HepG2 (cell line): ENCODE results near the gene APOL4. TPM values are rescaled to one million over a fixed set of nuclear protein-coding genes. Genes with fewer than 3 reads are reported as not detected.

Experiments used
- ATAC-seq: fragments of 200-7000 bp; cut with Tn5 transposase; 3 replicates; pipeline ENCODE4 v1.9.1; 2020; ENCODE audit warnings: mild to moderate bottlenecking, moderate library complexity
- BruUV-seq: library from RNA; stranded (reverse); fragments of 400-500 nt; replicated peaks from 2 replicates; lab custom pipeline; 2021; lab: Mats Ljungman, UMichigan
- CTCF ChIA-PET: fragments of 300-600 bp; formaldehyde crosslinking; extraction: SDS; loops from one replicate; lab custom pipeline; 2021; ENCODE audit warnings: low total read pairs, inconsistent platforms, low intra/inter-chr PET ratio; lab: Yijun Ruan, JAX
- POLR2A ChIA-PET: fragments of 350-600 bp; sonication (Branson Sonifier 250); formaldehyde crosslinking; loops from one replicate; lab custom pipeline; 2020; ENCODE audit warnings: antibody characterized with exemption, inconsistent platforms; lab: Yijun Ruan, JAX
- DNase-seq: peaks from one replicate; pipeline ENCODE4 v3.0.0-alpha.2; 2015; ENCODE audit warnings: low spot score
- FAIRE-seq: peaks from 3 replicates; lab custom pipeline; 2011; peaks lifted over from hg19 to GRCh38; lab: Jason Lieb, UNC
- H2AFZ ChIP-seq: one replicate; pipeline ENCODE4 v1.6.1; 2011; ENCODE audit warnings: low read length, inconsistent platforms
- H3K27ac ChIP-seq: fragments of 300-600 bp; 3 replicates; pipeline ENCODE4 v1.8.0; 2011; ENCODE audit warnings: mixed run types, mild to moderate bottlenecking, mixed read lengths, low read length, inconsistent platforms; ENCODE audit not compliant: insufficient read depth; ENCODE audit errors: extremely low read length
- H3K27me3 ChIP-seq, 2 experiments: fragments of 200-600 bp in 1 of 2; 2 replicates in 1 of 2; 3 replicates in 1 of 2; pipeline versions ENCODE4 v1.6.0 to v1.8.0; 2011; ENCODE audit warnings: low read length in 2 of 2, mild to moderate bottlenecking in 2 of 2, moderate library complexity in 2 of 2, inconsistent platforms in 1 of 2; ENCODE audit not compliant: insufficient read depth in 2 of 2, control insufficient read depth in 1 of 2
- H3K36me3 ChIP-seq, 2 experiments: fragments of 200-600 bp in 1 of 2; replicated peaks in 1 of 2; 2 replicates in 1 of 2; 3 replicates in 1 of 2; pipeline versions ENCODE4 v1.5.1 to v1.8.0; 2011; ENCODE audit warnings: low read length in 2 of 2, inconsistent platforms in 1 of 2; ENCODE audit not compliant: insufficient read depth in 2 of 2, control insufficient read depth in 1 of 2
- H3K4me1 ChIP-seq: 2 replicates; pipeline ENCODE4 v1.5.1; 2012; ENCODE audit warnings: low read length, inconsistent platforms; ENCODE audit not compliant: insufficient read depth
- H3K4me2 ChIP-seq: 2 replicates; pipeline ENCODE4 v1.6.0; 2011; ENCODE audit warnings: low read depth, low read length, inconsistent platforms
- H3K4me3 ChIP-seq, 3 experiments: fragments of 200-600 bp in 1 of 3; sonication (generic), shearing (Covaris generic) in 1 of 3; replicated peaks in 1 of 3; 2 replicates each; pipeline ENCODE4 v1.5.1; 2011 to 2016; ENCODE audit warnings: low read length in 3 of 3, inconsistent platforms in 2 of 3, low read depth in 2 of 3, mild to moderate bottlenecking in 2 of 3, control low read depth in 1 of 3, mixed read lengths in 1 of 3; ENCODE audit not compliant: insufficient read depth in 1 of 3
- H3K79me2 ChIP-seq: one replicate; pipeline ENCODE4 v1.6.1; 2011; ENCODE audit warnings: low read length, inconsistent platforms; ENCODE audit not compliant: insufficient read depth
- H3K9ac ChIP-seq: 2 replicates; pipeline ENCODE4 v1.6.0; 2011; ENCODE audit warnings: mild to moderate bottlenecking, low read depth, low read length, inconsistent platforms; ENCODE audit not compliant: insufficient read depth
- H3K9me3 ChIP-seq: 2 replicates; pipeline ENCODE4 v1.5.1; 2012; ENCODE audit warnings: mild to moderate bottlenecking, low read length
- H4K20me1 ChIP-seq: 2 replicates; pipeline ENCODE4 v1.6.0; 2011; ENCODE audit warnings: inconsistent platforms, mild to moderate bottlenecking, low read length, moderate library complexity; ENCODE audit not compliant: insufficient read depth
- BATF2 ChIP-seq: sonication (generic); formaldehyde crosslinking; IDR thresholded peaks from 2 replicates; pipeline ENCODE4 v1.8.0; 2022; ENCODE audit warnings: mild to moderate bottlenecking, missing genetic modification reagents, moderate library complexity
- ELF3 ChIP-seq: IDR thresholded peaks from 2 replicates; pipeline ENCODE4 v1.6.1; 2016; ENCODE audit warnings: missing genetic modification reagents, missing compliant biosample characterization
- HOXA7 ChIP-seq: sonication (generic); formaldehyde crosslinking; IDR thresholded peaks from 2 replicates; pipeline ENCODE4 v1.8.1; 2022; ENCODE audit warnings: mild to moderate bottlenecking, missing genetic modification reagents, moderate library complexity
- KDM2A ChIP-seq: sonication (generic); formaldehyde crosslinking; IDR thresholded peaks from 2 replicates; pipeline ENCODE4 v1.4.0; 2020; ENCODE audit warnings: low read depth, missing genetic modification reagents, borderline replicate concordance
- NFRKB ChIP-seq: fragments of 450-650 bp; IDR thresholded peaks from 2 replicates; pipeline ENCODE4 v1.6.1; 2017
- NPAS2 ChIP-seq: sonication (generic); formaldehyde crosslinking; IDR thresholded peaks from 2 replicates; pipeline ENCODE4 v1.8.0; 2022; ENCODE audit warnings: mild to moderate bottlenecking, missing genetic modification reagents, borderline replicate concordance
- ZNF230 ChIP-seq: sonication (generic); formaldehyde crosslinking; IDR thresholded peaks from 2 replicates; pipeline ENCODE4 v1.4.0; 2020; ENCODE audit warnings: mild to moderate bottlenecking, missing genetic modification reagents
- ZNF253 ChIP-seq: sonication (generic); formaldehyde crosslinking; IDR thresholded peaks from 2 replicates; pipeline ENCODE4 v1.8.0; 2022; ENCODE audit warnings: mild to moderate bottlenecking, missing genetic modification reagents, borderline replicate concordance
- ZNF775 ChIP-seq: sonication (generic); formaldehyde crosslinking; IDR thresholded peaks from 2 replicates; pipeline ENCODE4 v1.4.0; 2020; ENCODE audit warnings: missing genetic modification reagents, mild to moderate bottlenecking, moderate library complexity, borderline replicate concordance
- ZSCAN5A ChIP-seq: sonication (generic); formaldehyde crosslinking; IDR thresholded peaks from 2 replicates; pipeline ENCODE4 v1.8.0; 2022; ENCODE audit warnings: mild to moderate bottlenecking, missing genetic modification reagents, borderline replicate concordance
- WGBS: methylation state at CpG from one replicate; pipeline ENCODE4 v1.1.6; 2017; ENCODE audit warnings: low lambda C conversion rate; 5-methylcytosine and 5-hydroxymethylcytosine counted together
- in situ Hi-C: cut with HindIII; loops from 2 replicates; pipeline ENCODE4 v1.10.0; 2017; ENCODE audit warnings: low pct_unique_long_range_greater_than_20kb; ENCODE audit not compliant: extremely low pct_ligation_motif_present
- intact Hi-C: fragments of 100-400 bp; cut with micrococcal nuclease; formaldehyde crosslinking; loops from one replicate; pipeline ENCODE4 v1.10.0; 2022; ENCODE audit not compliant: unreplicated experiment
- polyA plus RNA-seq, 8 experiments: library from polyadenylated mRNA; depleted of rRNA in 3 of 8; stranded (reverse) in 7 of 8; unstranded in 1 of 8; fragments of >200 nt; fragmentation: Illumina TruSeq in 4 of 8; extraction: Trizol in 4 of 8; gene quantifications; 2 replicates each; pipeline versions ENCODE4 v1.2.1 to v1.2.3, GENCODE V29; 2011 to 2016; ENCODE audit warnings: low read depth in 4 of 8, missing spikeins in 1 of 8, mixed read lengths in 1 of 8; ENCODE audit not compliant: insufficient read depth in 1 of 8
- total RNA-seq, 5 experiments: library from RNA; depleted of rRNA; stranded (reverse); fragments of >200 nt; fragmentation: Illumina TruSeq; extraction: Trizol; gene quantifications; 2 replicates each; pipeline ENCODE4 v1.2.3, GENCODE V29; 2016; ENCODE audit warnings: low read depth in 1 of 5
- TF ChIP-seq, protein P1 (sequence below): sonication (generic); formaldehyde crosslinking; IDR thresholded peaks from 2 replicates; pipeline ENCODE4 v1.4.0; 2020; ENCODE audit warnings: missing genetic modification reagents

Gene APOL4
- total and polyA plus RNA-seq, 2 of the 13 experiments (the other 11 are each of a cell fraction or from before 2014, with no cell fraction given) = 0.77 to 2.8 TPM

- Histone ChIP-seq H3K27me3 (no peaks in the 10 kb centered on the region), H3K4me1 (peaks cover 82% of the 10 kb centered on the region), H3K9me3 (no peaks in the 10 kb centered on the region), H3K4me2 (no peak overlapping the region), H3K27ac (no peak overlapping the region), H4K20me1 (no peaks in the 10 kb centered on the region), H2AFZ (no peak overlapping the region), H3K79me2 (no peaks in the 10 kb centered on the region), H3K4me3 (no peak overlapping the region), H3K9ac (no peak overlapping the region), H3K36me3 (no peaks in the 10 kb centered on the region)
- no peak for DNase-seq
- no peak for ATAC-seq
- no TSS peak for BruUV-seq
- ChIA-PET POLR2A (no interaction called here), CTCF (no interaction called here)
- 72% methylated on average over 4 of the region's 4 CpGs for WGBS
- no peak for FAIRE-seq
- TF ChIP-seq ZNF775 (CRISPR knock-in tag) = no peak
- TF ChIP-seq BATF2 (CRISPR knock-in tag) = no peak
- TF ChIP-seq ZNF253 (CRISPR knock-in tag) = no peak
- TF ChIP-seq, protein P1, sequence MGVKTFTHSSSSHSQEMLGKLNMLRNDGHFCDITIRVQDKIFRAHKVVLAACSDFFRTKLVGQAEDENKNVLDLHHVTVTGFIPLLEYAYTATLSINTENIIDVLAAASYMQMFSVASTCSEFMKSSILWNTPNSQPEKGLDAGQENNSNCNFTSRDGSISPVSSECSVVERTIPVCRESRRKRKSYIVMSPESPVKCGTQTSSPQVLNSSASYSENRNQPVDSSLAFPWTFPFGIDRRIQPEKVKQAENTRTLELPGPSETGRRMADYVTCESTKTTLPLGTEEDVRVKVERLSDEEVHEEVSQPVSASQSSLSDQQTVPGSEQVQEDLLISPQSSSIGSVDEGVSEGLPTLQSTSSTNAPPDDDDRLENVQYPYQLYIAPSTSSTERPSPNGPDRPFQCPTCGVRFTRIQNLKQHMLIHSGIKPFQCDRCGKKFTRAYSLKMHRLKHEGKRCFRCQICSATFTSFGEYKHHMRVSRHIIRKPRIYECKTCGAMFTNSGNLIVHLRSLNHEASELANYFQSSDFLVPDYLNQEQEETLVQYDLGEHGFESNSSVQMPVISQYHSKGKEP (CRISPR knock-in tag) = no peak
- TF ChIP-seq ELF3 (CRISPR knock-in tag) = no peak
- no peak for TF ChIP-seq ZSCAN5A (CRISPR knock-in tag)
- TF ChIP-seq KDM2A (CRISPR knock-in tag) = no peak
- no peak for TF ChIP-seq HOXA7 (CRISPR knock-in tag)
- no peak for TF ChIP-seq NPAS2
- no peak for TF ChIP-seq NFRKB
- TF ChIP-seq ZNF230 = no peak
- in situ Hi-C loops = no loop called here
- intact Hi-C loops = no loop called here
Observed at GRCh38 chr22:36211237-36211861, 9.7 kb upstream of the APOL4 start.
